Measurements from ENCODE around the gene MON1B. TPM values are rescaled to one million over a fixed set of nuclear protein-coding genes. Genes with fewer than 3 reads are reported as not detected.
A peak's percentile ranks its signal among the peaks of the same experiment; 100 is the strongest.

MON1B gene
- total and polyA plus RNA-seq, 2 of the 4 experiments (the other 2 are of a cell fraction): 5.2 to 19.2 TPM

GRCh38 chr16:77169650-77170236, 21.2 kb upstream of the MON1B start:
- Histone ChIP-seq H3K4me2 (ENCODE audit: low read depth, low read length) (no peak overlapping the region), H4K5ac (ENCODE audit: low read depth, low read length) (no peak overlapping the region), H3K9ac (ENCODE audit: low read depth, low read length) (no peak overlapping the region), H4K91ac (ENCODE audit: insufficient read depth, low read depth, low read length) (no peak overlapping the region), H3K4ac (ENCODE audit: low read depth, low read length) (no peak overlapping the region), H2BK5ac (ENCODE audit: low read depth, low read length, poor library complexity, severe bottlenecking) (no peak overlapping the region), H2AFZ (replicated peaks; ENCODE audit: low read length, poor library complexity) (no peak overlapping the region), H2BK15ac (ENCODE audit: low read depth, low read length) (no peak overlapping the region), H3K27ac (ENCODE audit: insufficient read depth, low read length) (no peak overlapping the region), H4K8ac (ENCODE audit: low read depth in 2 of 2, low read length in 2 of 2) (no peak overlapping the region), H4K20me1 (ENCODE audit: insufficient read depth, low read length) (no peaks in the 10 kb centered on the region), H3K9me3 (ENCODE audit: control insufficient read depth, insufficient read depth, low read length) (no peaks in the 10 kb centered on the region), H3K4me1 (ENCODE audit: control insufficient read depth, insufficient read depth, low read length) (no peaks in the 10 kb centered on the region), H3K23ac (ENCODE audit: low read depth, low read length) (no peak overlapping the region), H2AK5ac (ENCODE audit: low read depth, low read length) (no peak overlapping the region), H2AK9ac (replicated peaks; ENCODE audit: low read depth, low read length, poor library complexity) (no peak overlapping the region), H3K79me1 (ENCODE audit: low read depth in 1 of 2, low read length in 2 of 2) (no peaks in the 10 kb centered on the region), H2BK20ac (ENCODE audit: low read depth, low read length) (no peak overlapping the region), H2BK120ac (ENCODE audit: low read depth, low read length) (no peak overlapping the region), H3K36me3 (ENCODE audit: control insufficient read depth, insufficient read depth, low read length) (no peaks in the 10 kb centered on the region), H3K4me3 (ENCODE audit: insufficient read depth, low read depth, low read length) (no peak overlapping the region), H3K14ac (replicated peaks; ENCODE audit: low read depth, low read length) (no peak overlapping the region), H3K56ac (ENCODE audit: extremely low read depth, insufficient read depth, low read length) (no peak overlapping the region), H3K27me3 (ENCODE audit: control insufficient read depth, insufficient read depth, low read length) (peaks cover 1% of the 10 kb centered on the region; the same call in 1 of the 2 replicates), H3K18ac (ENCODE audit: low read depth, low read length) (no peak overlapping the region), H3K9me1 (ENCODE audit: insufficient read depth, low read length) (no peaks in the 10 kb centered on the region)
- TF ChIP-seq, protein P1, sequence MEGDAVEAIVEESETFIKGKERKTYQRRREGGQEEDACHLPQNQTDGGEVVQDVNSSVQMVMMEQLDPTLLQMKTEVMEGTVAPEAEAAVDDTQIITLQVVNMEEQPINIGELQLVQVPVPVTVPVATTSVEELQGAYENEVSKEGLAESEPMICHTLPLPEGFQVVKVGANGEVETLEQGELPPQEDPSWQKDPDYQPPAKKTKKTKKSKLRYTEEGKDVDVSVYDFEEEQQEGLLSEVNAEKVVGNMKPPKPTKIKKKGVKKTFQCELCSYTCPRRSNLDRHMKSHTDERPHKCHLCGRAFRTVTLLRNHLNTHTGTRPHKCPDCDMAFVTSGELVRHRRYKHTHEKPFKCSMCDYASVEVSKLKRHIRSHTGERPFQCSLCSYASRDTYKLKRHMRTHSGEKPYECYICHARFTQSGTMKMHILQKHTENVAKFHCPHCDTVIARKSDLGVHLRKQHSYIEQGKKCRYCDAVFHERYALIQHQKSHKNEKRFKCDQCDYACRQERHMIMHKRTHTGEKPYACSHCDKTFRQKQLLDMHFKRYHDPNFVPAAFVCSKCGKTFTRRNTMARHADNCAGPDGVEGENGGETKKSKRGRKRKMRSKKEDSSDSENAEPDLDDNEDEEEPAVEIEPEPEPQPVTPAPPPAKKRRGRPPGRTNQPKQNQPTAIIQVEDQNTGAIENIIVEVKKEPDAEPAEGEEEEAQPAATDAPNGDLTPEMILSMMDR (conservative IDR thresholded peaks at IDR 0.05; ENCODE audit: low read depth, low read length): peak; percentile 38
- TF ChIP-seq NFE2L2 (IDR thresholded peaks at IDR 0.05; ENCODE audit: low read depth, low read length) (no peak), SMC3 (IDR thresholded peaks at IDR 0.05; ENCODE audit: low read depth, low read length) (peak; percentile 30), POLR2A (IDR thresholded peaks at IDR 0.05; ENCODE audit: low read depth, low read length) (no peak), MXI1 (IDR thresholded peaks at IDR 0.05; ENCODE audit: borderline replicate concordance, low read depth, low read length) (no peak), MAFK (IDR thresholded peaks at IDR 0.05; ENCODE audit: low read depth, low read length) (no peak), FOS (IDR thresholded peaks at IDR 0.05; ENCODE audit: low read depth, low read length) (no peak), BHLHE40 (IDR thresholded peaks at IDR 0.05; ENCODE audit: low read depth, low read length) (no peak), RAD21 (IDR thresholded peaks at IDR 0.05; ENCODE audit: low read length) (peak; percentile 39), RCOR1 (IDR thresholded peaks at IDR 0.05; ENCODE audit: insufficient replicate concordance, low read length) (no peak)
- TF ChIP-seq, protein P2, sequence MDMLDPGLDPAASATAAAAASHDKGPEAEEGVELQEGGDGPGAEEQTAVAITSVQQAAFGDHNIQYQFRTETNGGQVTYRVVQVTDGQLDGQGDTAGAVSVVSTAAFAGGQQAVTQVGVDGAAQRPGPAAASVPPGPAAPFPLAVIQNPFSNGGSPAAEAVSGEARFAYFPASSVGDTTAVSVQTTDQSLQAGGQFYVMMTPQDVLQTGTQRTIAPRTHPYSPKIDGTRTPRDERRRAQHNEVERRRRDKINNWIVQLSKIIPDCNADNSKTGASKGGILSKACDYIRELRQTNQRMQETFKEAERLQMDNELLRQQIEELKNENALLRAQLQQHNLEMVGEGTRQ (IDR thresholded peaks at IDR 0.05; ENCODE audit: low read depth, low read length): no peak
- TF ChIP-seq, protein P3, sequence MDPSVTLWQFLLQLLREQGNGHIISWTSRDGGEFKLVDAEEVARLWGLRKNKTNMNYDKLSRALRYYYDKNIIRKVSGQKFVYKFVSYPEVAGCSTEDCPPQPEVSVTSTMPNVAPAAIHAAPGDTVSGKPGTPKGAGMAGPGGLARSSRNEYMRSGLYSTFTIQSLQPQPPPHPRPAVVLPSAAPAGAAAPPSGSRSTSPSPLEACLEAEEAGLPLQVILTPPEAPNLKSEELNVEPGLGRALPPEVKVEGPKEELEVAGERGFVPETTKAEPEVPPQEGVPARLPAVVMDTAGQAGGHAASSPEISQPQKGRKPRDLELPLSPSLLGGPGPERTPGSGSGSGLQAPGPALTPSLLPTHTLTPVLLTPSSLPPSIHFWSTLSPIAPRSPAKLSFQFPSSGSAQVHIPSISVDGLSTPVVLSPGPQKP (IDR thresholded peaks at IDR 0.05; ENCODE audit: borderline replicate concordance, low read depth, low read length): no peak
- in situ Hi-C loops (cut with MboI; ENCODE audit: low sequenced_read_pairs): loop anchor here (5.0 kb wide), 1 partner anchor 1382 kb away; no protein-coding TSS in a partner anchor
- POLR2A ChIA-PET (ENCODE audit: unreplicated experiment): no interaction called here
- dilution Hi-C loops (cut with HindIII; ENCODE audit: low sequenced_read_pairs, unreplicated experiment): loop anchor here (25.0 kb wide), 1 partner anchor 1382 kb away; no protein-coding TSS in a partner anchor
- intact Hi-C loops (cut with micrococcal nuclease): loop anchor here (10.0 kb wide), 1 partner anchor 1525 kb away; the partner anchor contains the start of genes KARS1 and TERF2IP
- BruUV-seq (replicated peaks): no TSS peak
- WGBS, 2 experiments (ENCODE audit: extremely low coverage in 2 of 2, insufficient read length in 1 of 2): no CpG with 5 or more reads among the region's 6 CpGs
- CTCF ChIA-PET: interaction anchor here (0.7 to 1.7 kb wide), 2 partner anchors 1373 to 1383 kb away, joined by 3 to 5 read pairs; no protein-coding TSS in a partner anchor
- ATAC-seq (ENCODE audit: low read depth) (no peak), DNase-seq (peak; percentile 34)
